ENCODE results near the gene SH2D4B. TPM values are rescaled to one million over a fixed set of nuclear protein-coding genes. Genes with fewer than 3 reads are reported as not detected.

The SH2D4B gene
- total and polyA plus RNA-seq, 2 of the 13 experiments (the other 11 are each of a cell fraction or from before 2014, with no cell fraction given) = not detected

- TF ChIP-seq ZGPAT (CRISPR knock-in tag; IDR thresholded peaks at IDR 0.05) (peak; percentile 72), PTBP1 (IDR thresholded peaks at IDR 0.05; ENCODE audit: low read depth, low read length, poor library complexity, severe bottlenecking) (no peak), ETV5 (CRISPR knock-in tag; IDR thresholded peaks at IDR 0.05; ENCODE audit: borderline replicate concordance) (peak; percentile 99), ZNF530 (CRISPR knock-in tag; IDR thresholded peaks at IDR 0.05; ENCODE audit: low read depth) (no peak), NFKBIZ (CRISPR knock-in tag; IDR thresholded peaks at IDR 0.05) (peak; percentile 66; the same call in 1 of the 2 replicates), ZMYM3 (CRISPR knock-in tag; IDR thresholded peaks at IDR 0.05) (peak; percentile 69; the same call in 1 of the 2 replicates), ZNF644 (CRISPR knock-in tag; IDR thresholded peaks at IDR 0.05; ENCODE audit: low read depth) (peak; percentile 87), FOXA1 (IDR thresholded peaks at IDR 0.05) (no peak), FOXA1 (CRISPR knock-in tag; IDR thresholded peaks at IDR 0.05) (peak; percentile 84), GATAD1 (CRISPR knock-in tag; IDR thresholded peaks at IDR 0.05) (peak; percentile 45), HDAC1 (CRISPR knock-in tag; IDR thresholded peaks at IDR 0.05) (peak; percentile 35; the same call in 1 of the 2 replicates), NFIB (CRISPR knock-in tag; IDR thresholded peaks at IDR 0.05; ENCODE audit: borderline replicate concordance) (no peak), SMARCE1 (IDR thresholded peaks at IDR 0.05; ENCODE audit: borderline replicate concordance) (no peak), ZFP91 (CRISPR knock-in tag; IDR thresholded peaks at IDR 0.05; ENCODE audit: borderline replicate concordance) (no peak), ZNF550 (CRISPR knock-in tag; IDR thresholded peaks at IDR 0.05; ENCODE audit: borderline replicate concordance) (no peak), FOXP4 (CRISPR knock-in tag; IDR thresholded peaks at IDR 0.05) (peak; percentile 91), ZBTB25 (CRISPR knock-in tag; IDR thresholded peaks at IDR 0.05) (peak; percentile 55; the same call in 1 of the 2 replicates), TBL1XR1 (IDR thresholded peaks at IDR 0.05; ENCODE audit: borderline replicate concordance, low read length, partially characterized antibody) (no peak), U2AF1 (optimal IDR thresholded peaks at IDR 0.05; ENCODE audit: low read depth, low read length) (no peak), POLR2AphosphoS5 (IDR thresholded peaks at IDR 0.05; ENCODE audit: low read depth, low read length) (no peak), NR2C2 (CRISPR knock-in tag; IDR thresholded peaks at IDR 0.05; ENCODE audit: borderline replicate concordance) (peak; percentile 41; the same call in 1 of the 2 replicates), HBP1 (CRISPR knock-in tag; IDR thresholded peaks at IDR 0.05; ENCODE audit: low read depth) (no peak), HDAC6 (IDR thresholded peaks at IDR 0.05; ENCODE audit: low read depth, low read length) (no peak)
These were observed 46.2 kb upstream of the SH2D4B start (continued) for GRCh38 chr10:80491251-80492102.

Data from HepG2 (cell line).